HL-60/S4 (cell line): Measurements from ENCODE around the gene CLSTN1.
"Not testable (repeated sequence)": the region's sequence is repeated elsewhere in the genome, so short reads cannot be mapped to it uniquely, and the experiment has no call there.

Experiments used
- in situ Hi-C: fragments of 300-500 bp; cut with MboI; formaldehyde crosslinking; loops from 2 replicates; pipeline ENCODE4 v1.14.3; 2022; ENCODE audit warnings: low sequenced_read_pairs

Gene CLSTN1

GRCh38 chr1:9833632-9834031 is 9.9 kb upstream of the CLSTN1 start:
- in situ Hi-C loops: no loop called here

GRCh38 chr1:9827558-9828185 is 3.9 kb upstream of the CLSTN1 start:
- in situ Hi-C loops: no loop called here

- in situ Hi-C loops: no loop called here
Observed at GRCh38 chr1:9826616-9827015, 2.9 kb upstream of the CLSTN1 start.

- in situ Hi-C loops: no loop called here
Observed at GRCh38 chr1:9826087-9826486, 2.3 kb upstream of the CLSTN1 start.

GRCh38 chr1:9825093-9826074 is 1.6 kb upstream of the CLSTN1 start:
- in situ Hi-C loops: no loop called here

GRCh38 chr1:9824702-9825089 is 931 bp upstream of the CLSTN1 start:
- in situ Hi-C loops: no loop called here

- in situ Hi-C loops: no loop called here
Observed at GRCh38 chr1:9823693-9823942, 147 bp downstream of the CLSTN1 start.

- in situ Hi-C loops: no loop called here
Observed at GRCh38 chr1:9822897-9823692, 670 bp downstream of the CLSTN1 start.

- in situ Hi-C loops: no loop called here
Observed at GRCh38 chr1:9822490-9822889, 1.3 kb downstream of the CLSTN1 start.

GRCh38 chr1:9821710-9822109 is 2.1 kb downstream of the CLSTN1 start:
- in situ Hi-C loops: no loop called here

- in situ Hi-C loops: no loop called here
Observed at GRCh38 chr1:9820521-9820920, 3.2 kb downstream of the CLSTN1 start.

- in situ Hi-C loops: no loop called here
Observed at GRCh38 chr1:9817734-9818133, 6.0 kb downstream of the CLSTN1 start.

- in situ Hi-C loops: no loop called here
Observed at GRCh38 chr1:9816199-9816598, 7.6 kb downstream of the CLSTN1 start.

- in situ Hi-C loops: no loop called here
Observed at GRCh38 chr1:9815150-9815549, 8.6 kb downstream of the CLSTN1 start.

GRCh38 chr1:9814619-9815018 is 9.1 kb downstream of the CLSTN1 start:
- in situ Hi-C loops: no loop called here

- in situ Hi-C loops: no loop called here
Observed at GRCh38 chr1:9811239-9811966, 12.4 kb downstream of the CLSTN1 start.

GRCh38 chr1:9809100-9809510 is 14.7 kb downstream of the CLSTN1 start:
- in situ Hi-C loops: no loop called here

- in situ Hi-C loops: no loop called here
Observed at GRCh38 chr1:9808459-9808858, 15.3 kb downstream of the CLSTN1 start.

- in situ Hi-C loops: no loop called here
Observed at GRCh38 chr1:9807541-9807940, 16.2 kb downstream of the CLSTN1 start.

- in situ Hi-C loops: not testable (repeated sequence)
Observed at GRCh38 chr1:9805972-9806371, 17.8 kb downstream of the CLSTN1 start.

GRCh38 chr1:9805006-9805508 is 18.7 kb downstream of the CLSTN1 start:
- in situ Hi-C loops: no loop called here
